ENCODE results near the gene SORCS2.

Gene SORCS2

DNA sequence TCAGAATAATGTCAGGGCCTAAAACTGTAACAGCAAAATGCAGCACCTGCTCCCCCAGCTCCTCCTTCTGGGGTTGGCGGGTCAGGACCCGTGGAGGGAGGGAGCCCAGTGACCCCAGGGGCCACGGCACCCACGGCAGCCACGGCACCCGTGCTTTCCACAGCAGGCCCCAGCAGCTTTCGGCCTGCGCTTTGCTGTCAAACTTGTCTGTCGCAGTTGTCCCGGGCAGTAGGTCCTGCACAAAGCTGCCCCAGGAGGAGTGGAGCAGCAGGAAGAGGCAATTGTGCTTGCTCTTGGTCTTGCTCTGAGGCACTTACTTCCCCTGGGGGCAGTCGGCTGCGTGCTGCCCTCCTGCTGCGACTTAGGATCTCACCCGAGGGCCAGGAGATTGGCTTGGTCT lies 563.7 kb downstream of the SORCS2 start:
- H3K4me1 ChIP-seq (ENCODE audit: control insufficient read depth, low read length): peaks cover 9% of the 10 kb centered on the region
- no peak overlapping the region for H3K27ac ChIP-seq (ENCODE audit: low read depth, low read length)
- H3K9me2 ChIP-seq (replicated peaks; ENCODE audit: control insufficient read depth, low read length): no peaks in the 10 kb centered on the region
- H3K9me3 ChIP-seq (ENCODE audit: control insufficient read depth, insufficient read depth, low read length): no peaks in the 10 kb centered on the region
- no peak overlapping the region for H3K4me3 ChIP-seq (ENCODE audit: low read length)
- H3K79me2 ChIP-seq (ENCODE audit: control insufficient read depth, low read length): no peaks in the 10 kb centered on the region
- H3F3A ChIP-seq (ENCODE audit: control insufficient read depth, insufficient read depth): no peaks in the 10 kb centered on the region
- no peak overlapping the region for H3K4me2 ChIP-seq (ENCODE audit: low read length)
- no peak for TF ChIP-seq EZH2phosphoT487 (IDR thresholded peaks at IDR 0.05; ENCODE audit: borderline replicate concordance, low read length)
- TF ChIP-seq, protein P1, sequence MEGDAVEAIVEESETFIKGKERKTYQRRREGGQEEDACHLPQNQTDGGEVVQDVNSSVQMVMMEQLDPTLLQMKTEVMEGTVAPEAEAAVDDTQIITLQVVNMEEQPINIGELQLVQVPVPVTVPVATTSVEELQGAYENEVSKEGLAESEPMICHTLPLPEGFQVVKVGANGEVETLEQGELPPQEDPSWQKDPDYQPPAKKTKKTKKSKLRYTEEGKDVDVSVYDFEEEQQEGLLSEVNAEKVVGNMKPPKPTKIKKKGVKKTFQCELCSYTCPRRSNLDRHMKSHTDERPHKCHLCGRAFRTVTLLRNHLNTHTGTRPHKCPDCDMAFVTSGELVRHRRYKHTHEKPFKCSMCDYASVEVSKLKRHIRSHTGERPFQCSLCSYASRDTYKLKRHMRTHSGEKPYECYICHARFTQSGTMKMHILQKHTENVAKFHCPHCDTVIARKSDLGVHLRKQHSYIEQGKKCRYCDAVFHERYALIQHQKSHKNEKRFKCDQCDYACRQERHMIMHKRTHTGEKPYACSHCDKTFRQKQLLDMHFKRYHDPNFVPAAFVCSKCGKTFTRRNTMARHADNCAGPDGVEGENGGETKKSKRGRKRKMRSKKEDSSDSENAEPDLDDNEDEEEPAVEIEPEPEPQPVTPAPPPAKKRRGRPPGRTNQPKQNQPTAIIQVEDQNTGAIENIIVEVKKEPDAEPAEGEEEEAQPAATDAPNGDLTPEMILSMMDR (IDR thresholded peaks at IDR 0.05; ENCODE audit: low read depth, low read length, poor library complexity, severe bottlenecking): no peak
- peaks cover 7% of the 10 kb centered on the region; the same call in 1 of the 2 replicates for H3K27me3 ChIP-seq (ENCODE audit: control insufficient read depth, low read length)
- H4K20me1 ChIP-seq (ENCODE audit: control insufficient read depth, insufficient read depth, low read depth, low read length): no peaks in the 10 kb centered on the region
- H3K36me3 ChIP-seq (ENCODE audit: control insufficient read depth, low read length): no peaks in the 10 kb centered on the region

DNA sequence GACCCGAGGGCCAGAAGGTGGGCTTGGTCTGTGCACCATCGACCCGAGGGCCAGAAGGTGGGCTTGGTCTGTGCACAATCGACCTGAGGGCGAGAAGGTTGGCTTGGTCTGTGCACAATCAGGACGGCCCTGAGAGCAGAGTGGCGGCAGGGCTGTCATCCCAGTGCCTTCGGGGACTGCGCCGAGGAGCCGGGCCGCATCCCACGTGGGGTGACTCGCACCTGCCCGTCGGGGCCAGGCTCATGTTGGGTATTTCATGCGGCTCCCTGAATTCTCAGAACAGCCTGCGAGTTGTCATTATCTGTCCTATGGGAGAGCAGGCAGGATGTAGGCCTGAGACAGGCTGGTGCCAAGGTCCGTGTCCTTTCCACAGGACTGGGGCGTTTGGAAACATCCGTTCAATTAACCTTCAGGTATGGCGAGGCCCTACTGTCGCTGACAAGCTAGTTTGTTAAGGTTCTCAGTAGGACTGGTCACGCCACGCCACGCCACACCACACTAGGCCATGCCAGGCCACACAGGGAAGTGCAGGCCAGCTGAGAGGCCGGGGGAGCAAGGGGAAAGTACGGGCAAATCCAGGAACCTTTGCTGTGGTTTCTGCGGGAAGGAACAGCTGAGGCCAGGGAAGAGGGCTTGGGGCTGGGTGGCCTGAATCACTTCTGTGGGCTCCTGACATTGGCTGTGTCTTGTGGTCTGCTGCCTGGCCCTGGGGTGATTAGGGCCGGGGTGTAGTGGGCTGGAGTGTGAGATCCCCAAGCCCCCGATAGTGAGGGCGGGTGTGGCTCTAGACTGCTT lies 564.4 kb downstream of the SORCS2 start:
- no peak overlapping the region for H3K4me2 ChIP-seq (ENCODE audit: low read length)
- H4K20me1 ChIP-seq (ENCODE audit: control insufficient read depth, insufficient read depth, low read depth, low read length): no peaks in the 10 kb centered on the region
- H3K79me2 ChIP-seq (ENCODE audit: control insufficient read depth, low read length): no peaks in the 10 kb centered on the region
- H3F3A ChIP-seq (ENCODE audit: control insufficient read depth, insufficient read depth): no peaks in the 10 kb centered on the region
- TF ChIP-seq, protein P1 (IDR thresholded peaks at IDR 0.05; ENCODE audit: low read depth, low read length, poor library complexity, severe bottlenecking): no peak
- no peak for TF ChIP-seq EZH2phosphoT487 (IDR thresholded peaks at IDR 0.05; ENCODE audit: borderline replicate concordance, low read length)
- H3K27me3 ChIP-seq (ENCODE audit: control insufficient read depth, low read length): peaks cover 8% of the 10 kb centered on the region; the same call in 1 of the 2 replicates
- H3K27ac ChIP-seq (ENCODE audit: low read depth, low read length): no peak overlapping the region
- peaks cover 9% of the 10 kb centered on the region for H3K4me1 ChIP-seq (ENCODE audit: control insufficient read depth, low read length)
- no peak overlapping the region for H3K4me3 ChIP-seq (ENCODE audit: low read length)
- H3K36me3 ChIP-seq (ENCODE audit: control insufficient read depth, low read length): no peaks in the 10 kb centered on the region
- no peaks in the 10 kb centered on the region for H3K9me3 ChIP-seq (ENCODE audit: control insufficient read depth, insufficient read depth, low read length)
- no peaks in the 10 kb centered on the region for H3K9me2 ChIP-seq (replicated peaks; ENCODE audit: control insufficient read depth, low read length)

DNA sequence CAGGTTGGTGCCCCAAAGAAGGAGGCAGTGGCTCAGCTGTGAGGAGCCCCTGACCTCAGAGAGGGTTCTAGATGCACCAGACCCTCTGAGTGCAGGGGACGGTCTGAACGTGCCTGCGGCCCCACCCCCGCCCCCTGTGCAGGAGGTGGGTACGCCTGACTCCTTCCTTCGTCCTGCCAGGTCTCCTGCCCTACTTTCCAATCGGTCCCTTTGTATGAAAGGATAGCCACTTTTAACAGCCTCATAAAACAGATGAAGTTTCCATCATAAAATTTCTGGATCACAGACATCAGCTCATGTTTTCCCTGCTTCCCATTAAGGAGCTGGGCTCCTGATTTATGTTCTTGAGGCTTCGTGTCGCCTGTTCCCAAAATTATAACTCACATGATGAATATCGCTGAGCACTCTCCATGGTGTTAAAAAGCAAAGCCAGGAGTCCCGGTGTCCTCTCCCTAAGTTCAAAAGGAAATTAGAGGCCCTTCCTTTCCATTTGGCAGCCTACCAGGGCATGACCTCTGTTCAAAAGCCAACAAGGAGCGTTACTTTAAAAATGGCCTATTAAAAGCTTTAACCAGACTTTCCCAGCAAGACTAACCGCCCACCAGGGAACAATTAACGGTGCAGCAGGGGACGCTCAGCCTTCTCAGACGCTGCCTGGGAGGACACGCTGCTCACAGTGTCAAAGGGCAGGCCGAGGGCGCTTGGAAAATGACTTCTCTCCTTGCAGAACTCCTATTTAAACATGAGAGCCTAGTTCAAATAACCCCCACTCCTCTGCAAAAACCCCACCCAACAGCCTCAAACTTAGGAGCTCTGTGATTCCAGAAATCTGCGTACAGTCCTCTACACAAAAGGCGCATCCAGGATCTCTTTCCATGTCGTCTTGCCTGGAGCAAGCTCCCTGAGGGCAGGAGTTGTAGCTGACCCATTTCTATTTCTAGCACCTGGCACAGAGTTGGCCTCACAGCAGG lies 565.4 kb downstream of the SORCS2 start:
- Histone ChIP-seq H3K79me2 (ENCODE audit: control insufficient read depth, low read length) (no peaks in the 10 kb centered on the region), H4K20me1 (ENCODE audit: control insufficient read depth, insufficient read depth, low read depth, low read length) (no peaks in the 10 kb centered on the region), H3K9me3 (ENCODE audit: control insufficient read depth, insufficient read depth, low read length) (no peaks in the 10 kb centered on the region)

More for the DNA sequence above, 565.4 kb downstream of the SORCS2 start:
- H3K27ac ChIP-seq (ENCODE audit: low read depth, low read length): no peak overlapping the region
- peaks cover 9% of the 10 kb centered on the region for H3K4me1 ChIP-seq (ENCODE audit: control insufficient read depth, low read length)
- TF ChIP-seq, protein P1 (IDR thresholded peaks at IDR 0.05; ENCODE audit: low read depth, low read length, poor library complexity, severe bottlenecking): no peak
- TF ChIP-seq EZH2phosphoT487 (IDR thresholded peaks at IDR 0.05; ENCODE audit: borderline replicate concordance, low read length): no peak
- H3K4me2 ChIP-seq (ENCODE audit: low read length): no peak overlapping the region
- H3K36me3 ChIP-seq (ENCODE audit: control insufficient read depth, low read length): no peaks in the 10 kb centered on the region
- H3K4me3 ChIP-seq (ENCODE audit: low read length): no peak overlapping the region
- H3K9me2 ChIP-seq (replicated peaks; ENCODE audit: control insufficient read depth, low read length): no peaks in the 10 kb centered on the region
- H3F3A ChIP-seq (ENCODE audit: control insufficient read depth, insufficient read depth): no peaks in the 10 kb centered on the region
- H3K27me3 ChIP-seq (ENCODE audit: control insufficient read depth, low read length): peaks cover 13% of the 10 kb centered on the region

All from DOHH2 (cell line).